Ishikawa (cell line): ENCODE measurements around the gene CSNK1G1.

Source experiments
- CEBPB ChIP-seq: IDR thresholded peaks from 2 replicates; pipeline ENCODE4 v1.6.1; 2012
- CREB1 ChIP-seq: IDR thresholded peaks from 2 replicates; pipeline ENCODE4 v1.6.1; 2012; ENCODE audit warnings: low read depth
- EGR1 ChIP-seq: IDR thresholded peaks from 2 replicates; pipeline ENCODE4 v1.6.1; 2012
- EP300 ChIP-seq: IDR thresholded peaks from 2 replicates; pipeline ENCODE4 v1.6.1; 2012; ENCODE audit warnings: borderline replicate concordance
- FOXM1 ChIP-seq: IDR thresholded peaks from 2 replicates; pipeline ENCODE4 v1.6.1; 2012; ENCODE audit warnings: low read depth, borderline replicate concordance
- MAX ChIP-seq: IDR thresholded peaks from 2 replicates; pipeline ENCODE4 v1.6.1; 2012
- NFIC ChIP-seq: IDR thresholded peaks from 2 replicates; pipeline ENCODE4 v1.6.1; 2012
- RAD21 ChIP-seq: IDR thresholded peaks from 2 replicates; pipeline ENCODE4 v1.6.1; 2012; ENCODE audit warnings: low read depth
- TAF1 ChIP-seq: IDR thresholded peaks from 2 replicates; pipeline ENCODE4 v1.6.1; 2012; ENCODE audit warnings: low read depth, mild to moderate bottlenecking
- TCF12 ChIP-seq: IDR thresholded peaks from 2 replicates; pipeline ENCODE4 v1.6.1; 2012; ENCODE audit warnings: low read depth
- TEAD4 ChIP-seq: IDR thresholded peaks from 2 replicates; pipeline ENCODE4 v1.6.1; 2012
- YY1 ChIP-seq: IDR thresholded peaks from 2 replicates; pipeline ENCODE4 v1.6.1; 2012; ENCODE audit warnings: low read depth
- ZBTB7A ChIP-seq: IDR thresholded peaks from 2 replicates; pipeline ENCODE4 v1.6.1; 2012; ENCODE audit warnings: low read depth
- TF ChIP-seq, protein P1 (sequence below): IDR thresholded peaks from 2 replicates; pipeline ENCODE4 v1.6.1; 2012; ENCODE audit warnings: low read depth, mild to moderate bottlenecking
- TF ChIP-seq, protein P2 (sequence below): IDR thresholded peaks from 2 replicates; pipeline ENCODE4 v1.6.1; 2012

Gene CSNK1G1

DNA sequence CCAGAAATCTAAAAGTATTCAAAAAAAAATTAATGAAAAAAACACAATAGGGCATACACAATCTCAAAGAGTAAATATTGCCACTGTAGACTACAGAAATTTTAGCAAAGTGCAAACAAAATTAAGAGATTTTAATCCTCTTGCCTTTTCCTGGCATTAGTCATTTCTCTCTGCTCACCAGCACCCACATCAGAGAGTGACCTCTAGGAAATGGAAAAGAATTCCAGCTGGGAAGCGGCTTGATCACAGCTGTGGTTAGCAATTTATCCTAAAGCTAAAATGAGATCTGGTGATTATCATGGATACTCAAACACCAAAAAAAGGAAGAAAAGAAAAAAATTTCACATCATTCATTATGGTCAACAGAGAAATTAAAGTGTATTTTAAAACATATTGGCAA is 7.5 kb downstream of the CSNK1G1 start:
- no peak for TF ChIP-seq EGR1
- TF ChIP-seq TCF12, result no peak

DNA sequence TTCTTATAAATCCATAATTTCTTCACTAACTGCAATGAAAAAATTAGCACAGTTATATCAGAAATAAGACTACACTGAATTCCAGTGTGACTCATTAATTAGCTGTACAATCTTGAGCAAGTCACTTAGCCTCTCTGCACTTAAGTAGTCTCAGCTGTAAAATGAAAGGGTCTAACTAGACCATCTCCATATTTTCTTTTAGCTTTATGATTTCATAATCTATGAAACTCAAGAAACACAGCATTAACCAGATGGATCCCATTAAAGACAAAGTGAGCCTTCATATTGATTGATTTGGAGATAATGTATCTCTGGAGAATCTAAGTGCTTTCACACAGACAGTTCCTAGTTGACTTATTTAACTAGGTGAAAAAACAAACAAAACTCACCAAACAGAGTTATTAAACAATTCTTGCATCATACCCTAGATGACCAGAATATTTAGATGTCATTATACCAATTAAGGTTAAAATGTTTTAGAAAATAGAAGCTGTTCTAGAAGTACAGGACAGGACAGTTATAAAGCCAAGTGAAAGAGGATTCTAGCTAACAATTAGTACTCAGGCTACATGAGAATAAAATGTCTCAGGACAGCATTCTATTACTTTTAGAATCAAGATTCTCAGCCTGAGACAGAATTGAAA is 11.2 kb downstream of the CSNK1G1 start:
- TF ChIP-seq EGR1 (no peak), CREB1 (no peak)

DNA sequence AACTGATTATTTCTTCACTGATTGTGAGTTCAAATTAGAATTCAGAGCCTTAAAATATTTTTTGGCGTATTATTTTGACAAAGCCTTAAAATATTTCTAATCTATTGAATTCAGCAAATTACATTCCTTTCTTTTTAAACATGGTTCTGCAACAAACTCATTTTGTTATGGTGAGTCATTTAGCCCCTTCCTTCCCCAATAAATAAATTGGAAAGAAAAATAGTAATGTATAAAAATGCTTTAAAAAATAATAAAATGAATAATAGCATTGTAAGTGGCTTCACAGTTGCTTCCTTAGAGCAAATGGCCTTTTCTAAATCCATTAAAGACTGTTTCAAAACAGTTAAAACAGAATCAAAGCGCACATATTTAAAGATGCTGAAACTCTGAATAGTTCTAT is 12.1 kb downstream of the CSNK1G1 start:
- TF ChIP-seq, protein P1, sequence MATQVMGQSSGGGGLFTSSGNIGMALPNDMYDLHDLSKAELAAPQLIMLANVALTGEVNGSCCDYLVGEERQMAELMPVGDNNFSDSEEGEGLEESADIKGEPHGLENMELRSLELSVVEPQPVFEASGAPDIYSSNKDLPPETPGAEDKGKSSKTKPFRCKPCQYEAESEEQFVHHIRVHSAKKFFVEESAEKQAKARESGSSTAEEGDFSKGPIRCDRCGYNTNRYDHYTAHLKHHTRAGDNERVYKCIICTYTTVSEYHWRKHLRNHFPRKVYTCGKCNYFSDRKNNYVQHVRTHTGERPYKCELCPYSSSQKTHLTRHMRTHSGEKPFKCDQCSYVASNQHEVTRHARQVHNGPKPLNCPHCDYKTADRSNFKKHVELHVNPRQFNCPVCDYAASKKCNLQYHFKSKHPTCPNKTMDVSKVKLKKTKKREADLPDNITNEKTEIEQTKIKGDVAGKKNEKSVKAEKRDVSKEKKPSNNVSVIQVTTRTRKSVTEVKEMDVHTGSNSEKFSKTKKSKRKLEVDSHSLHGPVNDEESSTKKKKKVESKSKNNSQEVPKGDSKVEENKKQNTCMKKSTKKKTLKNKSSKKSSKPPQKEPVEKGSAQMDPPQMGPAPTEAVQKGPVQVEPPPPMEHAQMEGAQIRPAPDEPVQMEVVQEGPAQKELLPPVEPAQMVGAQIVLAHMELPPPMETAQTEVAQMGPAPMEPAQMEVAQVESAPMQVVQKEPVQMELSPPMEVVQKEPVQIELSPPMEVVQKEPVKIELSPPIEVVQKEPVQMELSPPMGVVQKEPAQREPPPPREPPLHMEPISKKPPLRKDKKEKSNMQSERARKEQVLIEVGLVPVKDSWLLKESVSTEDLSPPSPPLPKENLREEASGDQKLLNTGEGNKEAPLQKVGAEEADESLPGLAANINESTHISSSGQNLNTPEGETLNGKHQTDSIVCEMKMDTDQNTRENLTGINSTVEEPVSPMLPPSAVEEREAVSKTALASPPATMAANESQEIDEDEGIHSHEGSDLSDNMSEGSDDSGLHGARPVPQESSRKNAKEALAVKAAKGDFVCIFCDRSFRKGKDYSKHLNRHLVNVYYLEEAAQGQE, result no peak
- TF ChIP-seq TEAD4, result no peak
- TF ChIP-seq TAF1, result no peak
- TF ChIP-seq TCF12, result no peak
- TF ChIP-seq RAD21, result no peak
- no peak for TF ChIP-seq ZBTB7A
- no peak for TF ChIP-seq EP300
- TF ChIP-seq FOXM1, result no peak
- no peak for TF ChIP-seq YY1

DNA sequence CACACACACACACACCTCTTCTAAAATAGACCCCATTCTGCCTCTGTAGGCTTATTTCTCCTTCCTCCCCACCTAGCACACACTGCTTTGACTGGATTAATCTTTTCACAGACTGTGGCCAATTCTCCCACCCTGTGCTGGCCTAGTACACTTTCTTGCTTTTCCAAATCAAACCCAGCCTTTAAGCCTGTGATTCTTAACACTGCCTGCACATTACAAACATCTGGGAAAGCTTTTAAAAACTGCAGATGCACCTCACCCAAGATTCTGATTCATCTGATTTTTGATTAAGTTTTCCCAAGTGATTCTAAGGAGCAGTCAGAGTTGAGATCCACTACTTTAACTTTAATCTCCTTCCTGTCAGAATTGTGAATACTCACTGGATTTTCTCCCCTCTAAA is 12.8 kb downstream of the CSNK1G1 start:
- TF ChIP-seq ZBTB7A (no peak), TEAD4 (no peak), MAX (no peak), FOXM1 (no peak), CREB1 (no peak), CEBPB (no peak), EGR1 (no peak), RAD21 (no peak), TCF12 (no peak), NFIC (no peak), EP300 (no peak), YY1 (no peak)
- TF ChIP-seq, protein P1, result no peak
- TF ChIP-seq, protein P2, sequence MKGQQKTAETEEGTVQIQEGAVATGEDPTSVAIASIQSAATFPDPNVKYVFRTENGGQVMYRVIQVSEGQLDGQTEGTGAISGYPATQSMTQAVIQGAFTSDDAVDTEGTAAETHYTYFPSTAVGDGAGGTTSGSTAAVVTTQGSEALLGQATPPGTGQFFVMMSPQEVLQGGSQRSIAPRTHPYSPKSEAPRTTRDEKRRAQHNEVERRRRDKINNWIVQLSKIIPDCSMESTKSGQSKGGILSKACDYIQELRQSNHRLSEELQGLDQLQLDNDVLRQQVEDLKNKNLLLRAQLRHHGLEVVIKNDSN, result no peak

DNA sequence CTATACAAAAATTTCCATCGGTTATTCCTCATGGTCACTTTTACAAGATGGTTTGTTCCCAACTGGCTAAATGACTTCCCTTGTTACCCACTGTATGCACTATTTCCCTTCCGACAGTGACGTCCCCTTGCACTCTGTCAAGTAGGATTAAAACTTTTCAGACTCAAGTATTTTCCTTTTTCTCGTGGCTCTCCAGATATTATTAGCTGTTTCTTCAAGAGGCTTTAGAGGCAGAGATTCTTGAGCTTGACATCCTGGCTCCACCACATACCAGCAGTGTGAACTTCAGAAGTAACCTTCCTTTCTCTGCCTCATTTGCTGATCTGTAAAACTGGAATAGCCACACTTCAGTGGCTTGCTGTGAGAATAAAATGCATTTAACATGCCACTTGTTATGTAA is 14.0 kb downstream of the CSNK1G1 start:
- no peak for TF ChIP-seq NFIC
- TF ChIP-seq TCF12, result no peak
- TF ChIP-seq FOXM1, result no peak
- TF ChIP-seq, protein P2, result no peak
- no peak for TF ChIP-seq MAX

GRCh38 chr15:64340355-64340754 is 15.6 kb downstream of the CSNK1G1 start:
- TF ChIP-seq EGR1 (no peak), TCF12 (no peak), ZBTB7A (no peak), CREB1 (no peak)
- TF ChIP-seq, protein P1, result no peak
